HCT116 (cell line): ENCODE results near the gene NOC4L.

Experiments used
- ATF3 ChIP-seq: IDR thresholded peaks from 2 replicates; pipeline ENCODE4 v1.6.1; 2012
- CEBPB ChIP-seq: IDR thresholded peaks from 2 replicates; pipeline ENCODE4 v1.6.1; 2012; ENCODE audit warnings: low read depth
- CTCF ChIP-seq, 3 experiments: fragments of 200-600 bp in 1 of 3; sonication (generic) in 1 of 3; IDR thresholded peaks in 2 of 3; conservative IDR thresholded peaks in 1 of 3; 2 replicates each; pipeline ENCODE4 v1.5.1; 2012 to 2017; ENCODE audit warnings: low read depth in 2 of 3, low read length in 2 of 3, antibody characterized with exemption in 1 of 3, borderline replicate concordance in 1 of 3, control low read depth in 1 of 3, mild to moderate bottlenecking in 1 of 3, mixed read lengths in 1 of 3, mixed run types in 1 of 3, moderate library complexity in 1 of 3; ENCODE audit not compliant: insufficient read depth in 1 of 3
- EGR1 ChIP-seq: IDR thresholded peaks from 2 replicates; pipeline ENCODE4 v1.6.1; 2012; ENCODE audit warnings: low read depth
- EZH2 ChIP-seq: fragments of 200-600 bp; sonication (generic); IDR thresholded peaks from 2 replicates; pipeline ENCODE4 v1.6.1; 2017; ENCODE audit warnings: antibody characterized with exemption, mixed run types
- EZH2phosphoT487 ChIP-seq: fragments of 200-600 bp; IDR thresholded peaks from 2 replicates; pipeline ENCODE4 v1.6.1; 2018; ENCODE audit warnings: antibody characterized with exemption, borderline replicate concordance
- JUND ChIP-seq: IDR thresholded peaks from 2 replicates; pipeline ENCODE4 v1.6.1; 2012
- MAX ChIP-seq: IDR thresholded peaks from 2 replicates; pipeline ENCODE4 v1.6.1; 2012
- POLR2A ChIP-seq: IDR thresholded peaks from 2 replicates; pipeline ENCODE4 v1.7.0; 2011; ENCODE audit warnings: borderline replicate concordance; ENCODE audit not compliant: insufficient read depth, insufficient read length; ENCODE audit errors: extremely low read depth
- YY1 ChIP-seq: IDR thresholded peaks from 2 replicates; pipeline ENCODE4 v1.6.1; 2011; ENCODE audit warnings: low read length, low read depth, moderate library complexity, mild to moderate bottlenecking; ENCODE audit not compliant: insufficient replicate concordance; ENCODE audit errors: extremely low read depth

- TF ChIP-seq CTCF (IDR thresholded peaks at IDR 0.05 in 2 of 3, conservative IDR thresholded peaks at IDR 0.05 in 1 of 3; ENCODE audit: borderline replicate concordance in 1 of 3, insufficient read depth in 1 of 3, low read depth in 2 of 3, low read length in 2 of 3) (no peak), YY1 (no peak), POLR2A (no peak), MAX (no peak), ATF3 (no peak), EGR1 (no peak), CEBPB (no peak), EZH2phosphoT487 (no peak), JUND (no peak), EZH2 (no peak)
These were observed 4.2 kb downstream of the NOC4L start for GRCh38 chr12:132148368-132149045.
